ENCODE results near the gene AACS. TPM values are rescaled to one million over a fixed set of nuclear protein-coding genes. Genes with fewer than 3 reads are reported as not detected.

AACS gene
- polyA plus RNA-seq, 2 of the 4 experiments (the other 2 are of a cell fraction) = 18.6 to 20.4 TPM

- H3K4me3 ChIP-seq = no peak overlapping the region
- DNase-seq (ENCODE audit: low read depth in 1 of 2, low spot score in 1 of 2) = no peak
- H3K9me3 ChIP-seq = no peaks in the 10 kb centered on the region
- no peak for ATAC-seq
- no peak for TF ChIP-seq USF2 (IDR thresholded peaks at IDR 0.05)
- TF ChIP-seq HES2 (IDR thresholded peaks at IDR 0.05) = no peak
- no peak for TF ChIP-seq NFE2L2 (conservative IDR thresholded peaks at IDR 0.05; ENCODE audit: low read length)
- no peak for TF ChIP-seq HMGXB4 (CRISPR knock-in tag; IDR thresholded peaks at IDR 0.05; ENCODE audit: borderline replicate concordance)
- no peak for TF ChIP-seq GATA3 (IDR thresholded peaks at IDR 0.05; ENCODE audit: borderline replicate concordance)
- TF ChIP-seq CEBPB (IDR thresholded peaks at IDR 0.05) = no peak
- TF ChIP-seq HOXA7 (CRISPR knock-in tag; IDR thresholded peaks at IDR 0.05) = no peak
- TF ChIP-seq ZNF302 (CRISPR knock-in tag; IDR thresholded peaks at IDR 0.05) = no peak
- TF ChIP-seq FOSB (CRISPR knock-in tag; IDR thresholded peaks at IDR 0.05) = no peak
- TF ChIP-seq NR3C1 (IDR thresholded peaks at IDR 0.05) = no peak
- TF ChIP-seq PHF8 (IDR thresholded peaks at IDR 0.05; ENCODE audit: borderline replicate concordance, low read depth) = no peak
- TF ChIP-seq EHMT2 (IDR thresholded peaks at IDR 0.05; ENCODE audit: low read depth) = no peak
- no peak for TF ChIP-seq REST (IDR thresholded peaks at IDR 0.05)
- no peak for TF ChIP-seq EHF (CRISPR knock-in tag; IDR thresholded peaks at IDR 0.05)
- TF ChIP-seq SMC3 (IDR thresholded peaks at IDR 0.05) = no peak
- no peak for TF ChIP-seq KDM1A (IDR thresholded peaks at IDR 0.05; ENCODE audit: low read depth)
- TF ChIP-seq FOXS1 (CRISPR knock-in tag; IDR thresholded peaks at IDR 0.05) = no peak
- TF ChIP-seq, protein P1, sequence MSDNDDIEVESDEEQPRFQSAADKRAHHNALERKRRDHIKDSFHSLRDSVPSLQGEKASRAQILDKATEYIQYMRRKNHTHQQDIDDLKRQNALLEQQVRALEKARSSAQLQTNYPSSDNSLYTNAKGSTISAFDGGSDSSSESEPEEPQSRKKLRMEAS (IDR thresholded peaks at IDR 0.05) = no peak
- H3K4me2 ChIP-seq = no peak overlapping the region
- CTCF ChIA-PET = no interaction called here
- FAIRE-seq = no peak
- WGBS (ENCODE audit: missing lambda C conversion rate) = 86% methylated on average over 8 of the region's 8 CpGs
- peaks cover 9% of the 10 kb centered on the region; the same call in 2 of the 3 replicates for H3K4me1 ChIP-seq
- POLR2A ChIA-PET = no interaction called here
- no peak overlapping the region for H3K27ac ChIP-seq
Measured at GRCh38 chr12:125113263-125113662, 48.0 kb downstream of the AACS start.

DNA sequence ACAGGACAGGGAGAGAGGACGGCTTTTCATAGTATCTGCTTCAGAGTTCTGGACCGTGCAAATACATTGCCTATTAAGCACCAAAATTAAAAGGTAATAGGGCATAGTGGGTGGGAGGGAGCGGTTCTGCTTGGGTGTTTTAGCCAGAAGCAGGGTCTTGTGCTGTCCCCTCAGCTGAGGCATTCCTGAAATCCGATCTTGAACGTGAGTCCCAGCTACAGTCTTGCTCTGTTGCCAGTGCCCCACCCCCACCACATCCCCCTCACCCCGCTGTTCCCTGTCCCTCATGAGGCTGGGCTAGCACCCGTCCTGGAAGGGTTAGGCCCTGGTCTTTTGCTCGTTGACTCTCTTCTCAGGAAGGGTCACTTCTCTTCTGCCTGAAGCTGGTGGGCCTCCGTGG lies 48.6 kb downstream of the AACS start:
- POLR2A ChIA-PET = no interaction called here
- Histone ChIP-seq H3K4me1 (peaks cover 9% of the 10 kb centered on the region; the same call in 2 of the 3 replicates), H3K4me2 (no peak overlapping the region), H3K9me3 (no peaks in the 10 kb centered on the region), H3K27ac (no peak overlapping the region), H3K4me3 (no peak overlapping the region)
- no peak for DNase-seq (ENCODE audit: low read depth in 1 of 2, low spot score in 1 of 2)
- no peak for ATAC-seq
- CTCF ChIA-PET = no interaction called here
- 76% methylated on average over 8 of the region's 9 CpGs for WGBS (ENCODE audit: missing lambda C conversion rate)
- TF ChIP-seq ZSCAN20 (CRISPR knock-in tag; IDR thresholded peaks at IDR 0.05) = no peak
- FAIRE-seq = no peak

All from A549 (cell line).